NB4 (cell line): Measurements from ENCODE around the gene PAX4.

Experiments used
- DNase-seq: peaks from one replicate; pipeline ENCODE4 v3.0.0; 2010; ENCODE audit warnings: low read depth
- H3K4me3 ChIP-seq: one replicate; pipeline ENCODE4 v1.5.1; 2011; ENCODE audit warnings: mild to moderate bottlenecking, low read depth, low read length, moderate library complexity
- CTCF ChIP-seq: IDR thresholded peaks from one replicate; pipeline ENCODE4 v1.5.1; 2012; ENCODE audit warnings: low read depth, low read length
- MAX ChIP-seq: IDR thresholded peaks from 2 replicates; pipeline ENCODE4 v1.6.1; 2011; ENCODE audit warnings: low read depth, low read length
- MYC ChIP-seq: IDR thresholded peaks from 2 replicates; pipeline ENCODE4 v1.6.1; 2011; ENCODE audit warnings: low read depth, low read length
- POLR2A ChIP-seq: IDR thresholded peaks from 2 replicates; pipeline ENCODE4 v1.6.1; 2011; ENCODE audit warnings: mild to moderate bottlenecking; ENCODE audit not compliant: insufficient read length; ENCODE audit errors: extremely low read depth

PAX4 gene

GRCh38 chr7:127635659-127636285, 17.8 kb upstream of the PAX4 start:
- TF ChIP-seq MAX (no peak), MYC (no peak), POLR2A (no peak), CTCF (no peak)
- peak; percentile 79 for DNase-seq
- no peak overlapping the region for H3K4me3 ChIP-seq

GRCh38 chr7:127632276-127632910, 14.5 kb upstream of the PAX4 start:
- TF ChIP-seq MAX (no peak), POLR2A (no peak), CTCF (no peak), MYC (no peak)
- DNase-seq = no peak
- no peak overlapping the region for H3K4me3 ChIP-seq

- H3K4me3 ChIP-seq = no peak overlapping the region
- TF ChIP-seq MYC = no peak
- peak; percentile 91 for TF ChIP-seq CTCF
- TF ChIP-seq MAX = no peak
- DNase-seq = peak; percentile 53
Measured at GRCh38 chr7:127629268-127629854, 11.4 kb upstream of the PAX4 start.

GRCh38 chr7:127628445-127628844, 10.5 kb upstream of the PAX4 start:
- TF ChIP-seq CTCF = peak; percentile 47
- no peak for TF ChIP-seq MYC
- H3K4me3 ChIP-seq = no peak overlapping the region
- DNase-seq = peak; percentile 24

GRCh38 chr7:127625331-127625730, 7.4 kb upstream of the PAX4 start:
- H3K4me3 ChIP-seq = no peak overlapping the region
- no peak for TF ChIP-seq MYC
- TF ChIP-seq CTCF = no peak
- no peak for TF ChIP-seq MAX
- no peak for TF ChIP-seq POLR2A
- no peak for DNase-seq
